Body of pancreas (tissue), 4 donors: ENCODE data around the gene SAC3D1. TPM values are rescaled to one million over a fixed set of nuclear protein-coding genes. Genes with fewer than 3 reads are reported as not detected.
A peak's percentile ranks its signal among the peaks of the same experiment; 100 is the strongest.

Experiments
- ATAC-seq: fragments of 150-250 bp; one replicate; pipeline ENCODE4 v1.9.1; 2016
- DNase-seq, 4 donors: peaks; one replicate each; pipeline ENCODE4 v3.0.0-alpha.2; 2019
- H3K27ac ChIP-seq, 4 donors: fragments of 200-600 bp; sonication (generic); 1 replicate in 3 of 4; 2 replicates in 1 of 4; pipeline versions ENCODE4 v1.5.1 to v1.6.1; 2016 to 2019; ENCODE audit warnings: mild to moderate bottlenecking in 1 of 4, mixed read lengths in 1 of 4, moderate library complexity in 1 of 4
- H3K27me3 ChIP-seq, 2 donors: fragments of 200-600 bp; sonication (generic); one replicate each; pipeline ENCODE4 v1.6.0; 2016; ENCODE audit warnings: mild to moderate bottlenecking in 1 of 2
- H3K36me3 ChIP-seq, 2 donors: fragments of 200-600 bp; sonication (generic); replicated peaks in 1 of 2; 2 replicates each; pipeline ENCODE4 v1.5.1; 2016; ENCODE audit warnings: low read depth in 2 of 2; ENCODE audit not compliant: insufficient read depth in 1 of 2
- H3K4me1 ChIP-seq: fragments of 200-600 bp; sonication (generic); one replicate; pipeline ENCODE4 v1.6.0; 2016
- H3K4me3 ChIP-seq, 2 donors: fragments of 200-600 bp; sonication (generic); 1 replicate in 1 of 2; 2 replicates in 1 of 2; pipeline ENCODE4 v1.5.1; 2016 to 2019
- H3K9me3 ChIP-seq, 3 donors: fragments of 200-600 bp; sonication (generic); 1 replicate in 2 of 3; 2 replicates in 1 of 3; pipeline ENCODE4 v1.5.1; 2016
- CTCF ChIP-seq, 7 experiments: fragments of 450-650 bp in 4 of 7; fragments of 200-600 bp in 3 of 7; sonication (generic) in 3 of 7; IDR thresholded peaks; one replicate each; pipeline ENCODE4 v1.5.1; 2016 to 2019; ENCODE audit warnings: antibody characterized with exemption in 7 of 7
- POLR2A ChIP-seq, 3 donors: fragments of 450-650 bp; IDR thresholded peaks; one replicate each; pipeline ENCODE4 v1.6.1; 2016; ENCODE audit warnings: antibody characterized with exemption in 3 of 3, mild to moderate bottlenecking in 2 of 3
- WGBS, 2 donors: methylation state at CpG; one replicate each; pipeline ENCODE4 v1.1.5; 2017; 5-methylcytosine and 5-hydroxymethylcytosine counted together
- intact Hi-C: fragments of 100-400 bp; cut with DNase I; formaldehyde crosslinking; loops from one replicate; pipeline ENCODE4 v1.15.1; 2023
- total RNA-seq, 2 donors: library from RNA; depleted of rRNA; stranded (reverse); fragments of >200 nt; gene quantifications; one replicate each; pipeline ENCODE4 v1.1.0, GENCODE V29; 2016

Gene SAC3D1
- total RNA-seq, 2 donors from 2014 or later, result 5.4 to 30.3 TPM

- Histone ChIP-seq H3K36me3 (no peaks in the 10 kb centered on the region), H3K4me3 (peak within 1 kb of the TSS; percentile 21 to 45), H3K4me1 (peaks cover 16% of the 10 kb centered on the region), H3K27ac (peak within 1 kb of the TSS; percentile 84 to 93 (median 90)), H3K27me3 (no peaks in the 10 kb centered on the region), H3K9me3 (no peaks in the 10 kb centered on the region)
- intact Hi-C loops, result no loop called here
- 0 to 2% methylated on average over 33 to 49 of the region's 51 CpGs for WGBS, 2 donors
- peak; percentile 97 for ATAC-seq
- TF ChIP-seq POLR2A (IDR thresholded peaks at IDR 0.05) (peak; percentile 42 to 89 (median 87)), CTCF (IDR thresholded peaks at IDR 0.05) (peak; percentile 62 to 88 (median 80))
- peak; percentile 91 to 94 (median 93) for DNase-seq
Measured at GRCh38 chr11:65027213-65028067, 13.6 kb upstream of the SAC3D1 start, which contains the start of gene SNX15. TSS of gene SNX15 (plus strand) at chr11:65027439. CDS start at chr11:65027538, 99 bp downstream.

GRCh38 chr11:65032216-65032615 lies 8.8 kb upstream of the SAC3D1 start:
- WGBS, 2 donors, result 80 to 86% methylated on average over 11 to 13 of the region's 13 CpGs
- Histone ChIP-seq H3K36me3 (peaks cover 4 to 6% of the 10 kb centered on the region in 2 donors), H3K27me3 (no peaks in the 10 kb centered on the region), H3K27ac (no peak overlapping the region), H3K4me1 (peaks cover 15% of the 10 kb centered on the region), H3K4me3 (no peak overlapping the region), H3K9me3 (no peaks in the 10 kb centered on the region)
- TF ChIP-seq CTCF (IDR thresholded peaks at IDR 0.05) (no peak), POLR2A (IDR thresholded peaks at IDR 0.05) (no peak)
- DNase-seq (no peak), ATAC-seq (no peak)
- intact Hi-C loops, result no loop called here

GRCh38 chr11:65034423-65034822 lies 6.6 kb upstream of the SAC3D1 start:
- Histone ChIP-seq H3K4me3 (no peak overlapping the region), H3K27ac (no peak overlapping the region), H3K4me1 (peaks cover 4% of the 10 kb centered on the region), H3K36me3 (peaks cover 4 to 6% of the 10 kb centered on the region in 2 donors), H3K27me3 (no peaks in the 10 kb centered on the region), H3K9me3 (no peaks in the 10 kb centered on the region)
- 60 to 78% methylated on average over 2 of the region's 2 CpGs for WGBS, 2 donors
- no peak for ATAC-seq
- no peak for DNase-seq
- intact Hi-C loops, result no loop called here
- TF ChIP-seq POLR2A (IDR thresholded peaks at IDR 0.05) (no peak), CTCF (IDR thresholded peaks at IDR 0.05) (no peak)

- H3K4me3 ChIP-seq, result no peak overlapping the region
- no peak overlapping the region for H3K27ac ChIP-seq
- peaks cover 11% of the 10 kb centered on the region for H3K4me1 ChIP-seq
- intact Hi-C loops, result no loop called here
- TF ChIP-seq CTCF (IDR thresholded peaks at IDR 0.05), result no peak
- TF ChIP-seq POLR2A (IDR thresholded peaks at IDR 0.05), result no peak
- H3K27me3 ChIP-seq, result no peaks in the 10 kb centered on the region
- no peak for DNase-seq
- ATAC-seq, result no peak
- 79 to 85% methylated on average over 9 to 10 of the region's 11 CpGs for WGBS, 2 donors
- no peaks in the 10 kb centered on the region for H3K9me3 ChIP-seq
- H3K36me3 ChIP-seq, result peaks cover 4 to 6% of the 10 kb centered on the region in 2 donors
Measured at GRCh38 chr11:65035579-65035978, 5.4 kb upstream of the SAC3D1 start.
